Measurements from ENCODE around the gene VAV1. TPM values are rescaled to one million over a fixed set of nuclear protein-coding genes. Genes with fewer than 3 reads are reported as not detected.

VAV1 gene
- total and polyA plus RNA-seq, 10 of the 15 experiments (the other 5 are each of a cell fraction or from before 2014, with no cell fraction given), result 1.6 to 76.8 (median 40.7) TPM

DNA sequence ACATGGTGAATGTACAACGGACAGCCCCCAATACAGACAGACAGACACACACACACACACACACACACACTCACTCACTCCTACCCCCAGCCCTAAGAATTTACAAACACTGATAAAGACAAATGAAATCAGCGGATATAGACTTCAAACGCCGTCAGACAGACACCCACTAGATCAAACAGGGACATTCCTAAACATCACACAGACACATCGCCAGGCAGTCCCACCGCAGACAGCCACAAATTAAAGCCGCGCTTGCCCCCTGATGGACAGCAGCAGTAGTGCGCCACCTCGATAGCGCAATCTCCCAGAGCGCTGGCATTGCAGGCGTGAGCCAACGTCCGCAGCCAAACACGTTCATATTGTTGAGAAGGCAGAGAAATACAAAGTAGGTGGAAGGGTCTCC lies 90.2 kb downstream of the VAV1 start (continued):
- TF ChIP-seq POLR2AphosphoS2 (IDR thresholded peaks at IDR 0.05; ENCODE audit: low read depth, low read length), result no peak
- TF ChIP-seq, protein P1, sequence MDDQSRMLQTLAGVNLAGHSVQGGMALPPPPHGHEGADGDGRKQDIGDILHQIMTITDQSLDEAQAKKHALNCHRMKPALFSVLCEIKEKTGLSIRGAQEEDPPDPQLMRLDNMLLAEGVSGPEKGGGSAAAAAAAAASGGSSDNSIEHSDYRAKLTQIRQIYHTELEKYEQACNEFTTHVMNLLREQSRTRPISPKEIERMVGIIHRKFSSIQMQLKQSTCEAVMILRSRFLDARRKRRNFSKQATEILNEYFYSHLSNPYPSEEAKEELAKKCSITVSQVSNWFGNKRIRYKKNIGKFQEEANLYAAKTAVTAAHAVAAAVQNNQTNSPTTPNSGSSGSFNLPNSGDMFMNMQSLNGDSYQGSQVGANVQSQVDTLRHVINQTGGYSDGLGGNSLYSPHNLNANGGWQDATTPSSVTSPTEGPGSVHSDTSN (IDR thresholded peaks at IDR 0.05; ENCODE audit: insufficient replicate concordance, low read depth, low read length), result peak; percentile 44
- TF ChIP-seq STAT3 (IDR thresholded peaks at IDR 0.05; ENCODE audit: low read depth, low read length), result no peak
- TF ChIP-seq MEF2B (IDR thresholded peaks at IDR 0.05; ENCODE audit: partially characterized antibody, poor library complexity, severe bottlenecking), result peak; percentile 50
- TF ChIP-seq HDGF (IDR thresholded peaks at IDR 0.05), result peak; percentile 97
- TF ChIP-seq IRF3 (IDR thresholded peaks at IDR 0.05), result peak; percentile 42; the same call in 1 of the 2 replicates
- TF ChIP-seq CREM (IDR thresholded peaks at IDR 0.05; ENCODE audit: low read depth), result 0 out of 2 replicates have a peak, but pooled peaks have one; percentile 34
- TF ChIP-seq YY1 (IDR thresholded peaks at IDR 0.05; ENCODE audit: low read depth, low read length), result peak; percentile 69
- no peak for TF ChIP-seq SIX5 (IDR thresholded peaks at IDR 0.05; ENCODE audit: low read depth, low read length, severe bottlenecking)
- TF ChIP-seq SP1 (IDR thresholded peaks at IDR 0.05; ENCODE audit: low read depth, low read length), result peak; percentile 28
- TF ChIP-seq GATAD2B (conservative IDR thresholded peaks at IDR 0.05; ENCODE audit: low read depth), result no peak
- TF ChIP-seq, protein P2, sequence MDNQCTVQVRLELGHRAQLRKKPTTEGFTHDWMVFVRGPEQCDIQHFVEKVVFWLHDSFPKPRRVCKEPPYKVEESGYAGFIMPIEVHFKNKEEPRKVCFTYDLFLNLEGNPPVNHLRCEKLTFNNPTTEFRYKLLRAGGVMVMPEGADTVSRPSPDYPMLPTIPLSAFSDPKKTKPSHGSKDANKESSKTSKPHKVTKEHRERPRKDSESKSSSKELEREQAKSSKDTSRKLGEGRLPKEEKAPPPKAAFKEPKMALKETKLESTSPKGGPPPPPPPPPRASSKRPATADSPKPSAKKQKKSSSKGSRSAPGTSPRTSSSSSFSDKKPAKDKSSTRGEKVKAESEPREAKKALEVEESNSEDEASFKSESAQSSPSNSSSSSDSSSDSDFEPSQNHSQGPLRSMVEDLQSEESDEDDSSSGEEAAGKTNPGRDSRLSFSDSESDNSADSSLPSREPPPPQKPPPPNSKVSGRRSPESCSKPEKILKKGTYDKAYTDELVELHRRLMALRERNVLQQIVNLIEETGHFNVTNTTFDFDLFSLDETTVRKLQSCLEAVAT (IDR thresholded peaks at IDR 0.05), result peak; percentile 85
- no peak for TF ChIP-seq BACH1 (IDR thresholded peaks at IDR 0.05; ENCODE audit: borderline replicate concordance)
- TF ChIP-seq IRF4 (IDR thresholded peaks at IDR 0.05; ENCODE audit: low read depth, low read length), result no peak
- TF ChIP-seq ESRRA (IDR thresholded peaks at IDR 0.05; ENCODE audit: low read length), result 0 out of 2 replicates have a peak, but pooled peaks have one; percentile 69
- peak; percentile 94 for TF ChIP-seq SMC3 (IDR thresholded peaks at IDR 0.05; ENCODE audit: borderline replicate concordance, low read length)
- 0 out of 2 replicates have a peak, but pooled peaks have one; percentile 44 for TF ChIP-seq SIN3A (IDR thresholded peaks at IDR 0.05; ENCODE audit: low read depth, low read length)
- peak; percentile 52; the same call in 1 of the 2 replicates for TF ChIP-seq MXI1 (IDR thresholded peaks at IDR 0.05; ENCODE audit: low read depth, low read length)
- no peak for TF ChIP-seq ZZZ3 (IDR thresholded peaks at IDR 0.05; ENCODE audit: control insufficient read depth, insufficient read length, low read depth)
- no peak for TF ChIP-seq RAD51 (IDR thresholded peaks at IDR 0.05)
- peak; percentile 84; the same call in 1 of the 2 replicates for TF ChIP-seq CBFB (IDR thresholded peaks at IDR 0.05; ENCODE audit: low read depth)
- peak; percentile 71 for TF ChIP-seq RELA (IDR thresholded peaks at IDR 0.05; ENCODE audit: borderline replicate concordance, partially characterized antibody)
- TF ChIP-seq BHLHE40 (IDR thresholded peaks at IDR 0.05; ENCODE audit: borderline replicate concordance in 1 of 2, low read depth in 2 of 2, low read length in 1 of 2), result peak; percentile 55 to 69; a peak in 2 of 4 replicates
- peak; percentile 15; the same call in 1 of the 2 replicates for TF ChIP-seq DPF2 (IDR thresholded peaks at IDR 0.05)
- TF ChIP-seq, protein P3, sequence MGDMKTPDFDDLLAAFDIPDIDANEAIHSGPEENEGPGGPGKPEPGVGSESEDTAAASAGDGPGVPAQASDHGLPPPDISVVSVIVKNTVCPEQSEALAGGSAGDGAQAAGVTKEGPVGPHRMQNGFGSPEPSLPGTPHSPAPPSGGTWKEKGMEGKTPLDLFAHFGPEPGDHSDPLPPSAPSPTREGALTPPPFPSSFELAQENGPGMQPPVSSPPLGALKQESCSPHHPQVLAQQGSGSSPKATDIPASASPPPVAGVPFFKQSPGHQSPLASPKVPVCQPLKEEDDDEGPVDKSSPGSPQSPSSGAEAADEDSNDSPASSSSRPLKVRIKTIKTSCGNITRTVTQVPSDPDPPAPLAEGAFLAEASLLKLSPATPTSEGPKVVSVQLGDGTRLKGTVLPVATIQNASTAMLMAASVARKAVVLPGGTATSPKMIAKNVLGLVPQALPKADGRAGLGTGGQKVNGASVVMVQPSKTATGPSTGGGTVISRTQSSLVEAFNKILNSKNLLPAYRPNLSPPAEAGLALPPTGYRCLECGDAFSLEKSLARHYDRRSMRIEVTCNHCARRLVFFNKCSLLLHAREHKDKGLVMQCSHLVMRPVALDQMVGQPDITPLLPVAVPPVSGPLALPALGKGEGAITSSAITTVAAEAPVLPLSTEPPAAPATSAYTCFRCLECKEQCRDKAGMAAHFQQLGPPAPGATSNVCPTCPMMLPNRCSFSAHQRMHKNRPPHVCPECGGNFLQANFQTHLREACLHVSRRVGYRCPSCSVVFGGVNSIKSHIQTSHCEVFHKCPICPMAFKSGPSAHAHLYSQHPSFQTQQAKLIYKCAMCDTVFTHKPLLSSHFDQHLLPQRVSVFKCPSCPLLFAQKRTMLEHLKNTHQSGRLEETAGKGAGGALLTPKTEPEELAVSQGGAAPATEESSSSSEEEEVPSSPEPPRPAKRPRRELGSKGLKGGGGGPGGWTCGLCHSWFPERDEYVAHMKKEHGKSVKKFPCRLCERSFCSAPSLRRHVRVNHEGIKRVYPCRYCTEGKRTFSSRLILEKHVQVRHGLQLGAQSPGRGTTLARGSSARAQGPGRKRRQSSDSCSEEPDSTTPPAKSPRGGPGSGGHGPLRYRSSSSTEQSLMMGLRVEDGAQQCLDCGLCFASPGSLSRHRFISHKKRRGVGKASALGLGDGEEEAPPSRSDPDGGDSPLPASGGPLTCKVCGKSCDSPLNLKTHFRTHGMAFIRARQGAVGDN (IDR thresholded peaks at IDR 0.05), result peak; percentile 20; the same call in 1 of the 2 replicates

All from GM12878 (cell line).